Transverse colon (tissue), 4 donors: ENCODE data around the gene CCNL1.

ENCODE experiments used
- CTCF ChIP-seq, 5 experiments: fragments of 200-600 bp in 3 of 5; fragments of 450-650 bp in 2 of 5; sonication (generic) in 3 of 5; IDR thresholded peaks; 1 replicate in 2 of 5; 2 replicates in 3 of 5; pipeline ENCODE4 v1.5.1; 2016 to 2017; ENCODE audit warnings: antibody characterized with exemption in 5 of 5, inconsistent platforms in 3 of 5, mild to moderate bottlenecking in 2 of 5, moderate library complexity in 1 of 5
- EP300 ChIP-seq: sonication (generic); formaldehyde crosslinking; IDR thresholded peaks from one replicate; pipeline ENCODE4 v1.6.1; 2017; ENCODE audit warnings: antibody characterized with exemption, low read depth
- POLR2A ChIP-seq: fragments of 450-650 bp; IDR thresholded peaks from one replicate; pipeline ENCODE4 v1.6.1; 2016; ENCODE audit warnings: antibody characterized with exemption, mild to moderate bottlenecking, moderate library complexity
- POLR2AphosphoS5 ChIP-seq, 3 donors: sonication (generic); formaldehyde crosslinking; IDR thresholded peaks; one replicate each; pipeline ENCODE4 v1.6.1; 2016; ENCODE audit warnings: antibody characterized with exemption in 3 of 3

DNA sequence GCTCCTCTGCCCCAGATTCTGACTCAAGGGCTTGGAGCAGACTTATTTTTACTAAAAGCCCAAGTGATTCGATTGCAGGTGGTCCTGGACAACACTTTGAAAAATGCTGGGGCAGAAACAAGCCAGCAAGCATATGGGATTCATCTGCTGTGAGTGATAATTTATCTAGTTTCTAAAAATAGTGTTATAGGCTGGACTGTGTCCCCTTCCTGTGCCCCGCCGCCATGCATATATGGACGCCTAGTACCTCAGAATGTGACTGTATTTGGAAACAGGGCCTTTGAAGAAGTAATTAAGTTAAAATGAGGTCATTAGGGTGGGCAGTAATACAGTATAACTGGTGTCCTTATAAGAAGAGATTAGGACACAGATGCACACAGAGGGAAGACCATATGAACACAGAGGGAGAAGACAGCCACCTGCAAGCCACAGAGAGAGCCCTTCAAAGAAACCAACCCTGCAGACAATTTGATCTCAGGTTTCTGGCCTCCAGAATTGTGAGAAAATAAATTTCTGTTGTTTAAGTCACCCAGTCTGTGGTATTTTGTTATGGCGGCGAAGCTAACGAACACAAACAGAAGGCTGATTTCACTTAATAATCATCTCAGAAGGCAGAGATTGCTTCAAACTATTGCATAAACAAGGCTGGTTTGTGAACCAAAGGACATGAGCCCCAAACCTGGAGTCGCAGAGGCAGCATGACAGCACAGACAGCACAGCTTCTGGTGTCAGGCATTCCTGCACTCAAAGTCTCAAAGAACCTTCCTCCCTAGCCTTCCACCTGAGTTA lies 59.1 kb downstream of the CCNL1 start:
- TF ChIP-seq CTCF (IDR thresholded peaks at IDR 0.05) (no peak), POLR2A (no peak), POLR2AphosphoS5 (IDR thresholded peaks at IDR 0.05) (no peak), EP300 (no peak)
